H9 (cell line): Measurements from ENCODE around the gene MRPL54. TPM values are rescaled to one million over a fixed set of nuclear protein-coding genes. Genes with fewer than 3 reads are reported as not detected.

Experiments used
- DNase-seq: peaks from one replicate; pipeline ENCODE4 v3.0.0-alpha.2; 2017
- H2AFZ ChIP-seq: one replicate; pipeline ENCODE4 v1.6.1; 2013; ENCODE audit warnings: mild to moderate bottlenecking, low read length, control low read depth, moderate library complexity
- H2AK5ac ChIP-seq: 2 replicates; pipeline ENCODE4 v1.6.1; 2013; ENCODE audit warnings: low read length, control low read depth, mixed read lengths; ENCODE audit not compliant: insufficient read length
- H2BK120ac ChIP-seq: one replicate; pipeline ENCODE4 v1.6.1; 2013; ENCODE audit warnings: low read depth, mild to moderate bottlenecking, low read length, control low read depth, inconsistent platforms; ENCODE audit not compliant: poor library complexity, severe bottlenecking
- H2BK12ac ChIP-seq: 2 replicates; pipeline ENCODE4 v1.6.1; 2013; ENCODE audit warnings: low read length, control low read depth, mixed read lengths, low read depth; ENCODE audit not compliant: insufficient read length
- H2BK15ac ChIP-seq: 2 replicates; pipeline ENCODE4 v1.6.1; 2013; ENCODE audit warnings: low read depth, low read length, control low read depth
- H2BK20ac ChIP-seq: one replicate; pipeline ENCODE4 v1.6.1; 2013; ENCODE audit warnings: low read depth, mild to moderate bottlenecking, low read length, control low read depth, inconsistent platforms; ENCODE audit not compliant: poor library complexity, severe bottlenecking
- H2BK5ac ChIP-seq: 2 replicates; pipeline ENCODE4 v1.6.1; 2013; ENCODE audit warnings: low read length, control low read depth, mixed read lengths; ENCODE audit not compliant: insufficient read length
- H3K14ac ChIP-seq: 2 replicates; pipeline ENCODE4 v1.6.1; 2013; ENCODE audit warnings: low read length, control low read depth; ENCODE audit not compliant: insufficient read depth
- H3K18ac ChIP-seq: 2 replicates; pipeline ENCODE4 v1.6.1; 2013; ENCODE audit warnings: low read depth, mild to moderate bottlenecking, mixed read lengths, low read length, control low read depth; ENCODE audit not compliant: insufficient read length
- H3K23ac ChIP-seq: 2 replicates; pipeline ENCODE4 v1.6.1; 2013; ENCODE audit warnings: low read length, control low read depth, mixed read lengths, low read depth; ENCODE audit not compliant: insufficient read length
- H3K23me2 ChIP-seq: 2 replicates; pipeline ENCODE4 v1.6.1; 2013; ENCODE audit warnings: low read depth, mild to moderate bottlenecking, mixed read lengths, low read length, control low read depth; ENCODE audit not compliant: insufficient read length, poor library complexity, severe bottlenecking
- H3K27ac ChIP-seq: 2 replicates; pipeline ENCODE4 v1.5.1; 2013; ENCODE audit warnings: low read length, control low read depth, mixed read lengths, low read depth; ENCODE audit not compliant: insufficient read length
- H3K27me3 ChIP-seq: 2 replicates; pipeline ENCODE4 v1.6.1; 2013; ENCODE audit warnings: low read length, control low read depth, inconsistent platforms; ENCODE audit not compliant: insufficient read depth
- H3K4ac ChIP-seq: 2 replicates; pipeline ENCODE4 v1.6.1; 2013; ENCODE audit warnings: low read depth, mild to moderate bottlenecking, control low read depth, inconsistent platforms, low read length, moderate library complexity
- H3K4me1 ChIP-seq: 2 replicates; pipeline ENCODE4 v1.6.1; 2013; ENCODE audit warnings: low read length, control low read depth, inconsistent platforms; ENCODE audit not compliant: insufficient read depth
- H3K4me2 ChIP-seq: 2 replicates; pipeline ENCODE4 v1.6.1; 2013; ENCODE audit warnings: low read length, control low read depth, mixed read lengths; ENCODE audit not compliant: insufficient read length, insufficient read depth
- H3K56ac ChIP-seq: 2 replicates; pipeline ENCODE4 v1.6.1; 2013; ENCODE audit warnings: low read depth, mild to moderate bottlenecking, mixed read lengths, low read length, control low read depth; ENCODE audit not compliant: insufficient read length
- H3K79me1 ChIP-seq: 2 replicates; pipeline ENCODE4 v1.6.1; 2013; ENCODE audit warnings: low read depth, mild to moderate bottlenecking, moderate library complexity, low read length, control low read depth, inconsistent platforms; ENCODE audit not compliant: insufficient read depth, poor library complexity, severe bottlenecking
- H3K79me2 ChIP-seq: 2 replicates; pipeline ENCODE4 v1.6.1; 2013; ENCODE audit warnings: low read length, control low read depth, inconsistent platforms; ENCODE audit not compliant: insufficient read depth
- H3K9ac ChIP-seq: 2 replicates; pipeline ENCODE4 v1.6.1; 2013; ENCODE audit warnings: low read length, control low read depth, mixed read lengths; ENCODE audit not compliant: insufficient read length; ENCODE audit errors: extremely low read depth
- H3K9me3 ChIP-seq: one replicate; pipeline ENCODE4 v1.6.1; 2013; ENCODE audit warnings: low read depth, low read length, inconsistent platforms; ENCODE audit not compliant: control insufficient read depth
- H3T11ph ChIP-seq: one replicate; pipeline ENCODE4 v1.6.1; 2013; ENCODE audit warnings: mild to moderate bottlenecking, low read length, control low read depth, inconsistent platforms
- H4K20me1 ChIP-seq: one replicate; pipeline ENCODE4 v1.6.1; 2013; ENCODE audit not compliant: control insufficient read depth, insufficient read length, insufficient read depth
- H4K5ac ChIP-seq: 2 replicates; pipeline ENCODE4 v1.6.1; 2013; ENCODE audit warnings: low read depth, mild to moderate bottlenecking, mixed read lengths, low read length, control low read depth; ENCODE audit not compliant: insufficient read length
- H4K8ac ChIP-seq: replicated peaks from 2 replicates; pipeline ENCODE4 v1.6.1; 2013; ENCODE audit warnings: low read length, control low read depth, mixed read lengths, low read depth; ENCODE audit not compliant: insufficient read length
- H4K91ac ChIP-seq: 2 replicates; pipeline ENCODE4 v1.6.1; 2013; ENCODE audit warnings: low read depth, mild to moderate bottlenecking, moderate library complexity, mixed read lengths, low read length, control low read depth; ENCODE audit not compliant: insufficient read length
- H3K27ac Mint-ChIP-seq, 3 experiments: 2 replicates in 2 of 3; 3 replicates in 1 of 3; pipeline ENCODE4 v1.8.0; 2020 to 2021; ENCODE audit warnings: mixed read lengths in 3 of 3, mild to moderate bottlenecking in 1 of 3, moderate library complexity in 1 of 3
- H3K27me3 Mint-ChIP-seq: 2 replicates; pipeline ENCODE4 v1.8.0; 2021; ENCODE audit warnings: low read depth, mild to moderate bottlenecking, moderate library complexity, mixed read lengths
- H3K36me3 Mint-ChIP-seq, 3 experiments: 2 replicates in 2 of 3; 3 replicates in 1 of 3; pipeline ENCODE4 v1.8.0; 2020 to 2021; ENCODE audit warnings: low read depth in 3 of 3, mixed read lengths in 3 of 3; ENCODE audit not compliant: insufficient read depth in 1 of 3
- H3K4me1 Mint-ChIP-seq, 2 experiments: 2 replicates each; pipeline ENCODE4 v1.8.0; 2020; ENCODE audit warnings: mixed read lengths in 2 of 2
- H3K4me3 Mint-ChIP-seq, 2 experiments: 2 replicates in 1 of 2; 3 replicates in 1 of 2; pipeline ENCODE4 v1.8.0; 2020 to 2021; ENCODE audit warnings: mild to moderate bottlenecking in 2 of 2, mixed read lengths in 2 of 2, moderate library complexity in 1 of 2
- H3K9me3 Mint-ChIP-seq, 2 experiments: 2 replicates in 1 of 2; 3 replicates in 1 of 2; pipeline ENCODE4 v1.8.0; 2020; ENCODE audit warnings: mild to moderate bottlenecking in 2 of 2, mixed read lengths in 2 of 2, moderate library complexity in 1 of 2
- WGBS: extraction: QIAGEN DNeasy Blood & Tissue Kit; methylation state at CpG from one replicate; pipeline ENCODE4 v1.1.7; 2013; ENCODE audit warnings: missing lambda C conversion rate, low lambda C conversion rate, mixed read lengths; ENCODE audit not compliant: insufficient read length; ENCODE audit errors: extremely low coverage; 5-methylcytosine and 5-hydroxymethylcytosine counted together
- total RNA-seq: library from RNA; stranded (reverse); gene quantifications from 2 replicates; pipeline ENCODE4 v1.2.1, GENCODE V29; 2021
- TF ChIP-seq, protein P1 (sequence below): fragments of 200-600 bp; sonication (generic); conservative IDR thresholded peaks from 3 replicates; pipeline ENCODE4 v1.8.0; 2021; ENCODE audit warnings: antibody characterized with exemption, mild to moderate bottlenecking

Gene MRPL54
- total RNA-seq, 1 experiment from 2014 or later, result 60.0 TPM

DNA sequence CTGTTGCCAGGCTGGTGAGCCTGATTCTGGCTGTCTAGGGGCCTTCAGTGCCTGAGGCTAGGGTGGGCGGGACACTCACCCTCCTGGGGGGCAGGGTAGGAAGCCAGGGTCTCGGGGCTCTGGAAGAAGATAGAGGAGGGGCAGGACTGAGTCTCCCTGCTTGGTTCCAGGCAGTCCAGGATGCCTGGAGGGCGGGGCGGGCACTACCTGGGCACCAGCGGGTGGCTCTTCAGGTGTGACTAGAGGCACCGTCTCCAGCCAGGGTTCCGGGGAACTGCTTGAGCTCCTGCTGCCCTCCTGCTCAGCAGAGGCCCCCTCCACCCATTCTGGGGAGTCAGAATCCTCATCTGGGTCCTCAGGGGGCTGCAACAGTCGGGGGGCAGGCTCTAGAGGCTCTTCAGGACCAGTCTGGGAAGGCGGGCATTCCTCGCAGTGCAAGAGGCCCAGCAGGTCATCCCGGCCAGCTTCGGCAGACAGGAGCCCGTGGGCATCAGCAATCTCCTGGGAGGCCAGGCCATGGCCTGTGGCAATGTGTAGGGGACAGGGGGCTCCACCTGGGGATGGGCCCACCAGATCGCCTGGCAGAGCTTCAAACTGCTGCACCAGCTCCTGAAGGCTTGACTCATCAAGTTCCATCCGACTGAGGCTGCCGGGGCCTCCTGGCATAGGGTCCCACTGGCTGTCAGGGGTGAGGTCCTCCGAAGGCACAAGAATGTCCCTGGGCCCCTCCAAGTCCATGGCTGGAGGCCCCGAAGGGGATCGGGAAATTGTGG lies 2.8 kb upstream of the MRPL54 start:
- peaks cover 5% of the 10 kb centered on the region for H3K79me1 ChIP-seq
- H4K8ac ChIP-seq, result no peak overlapping the region
- H2AFZ ChIP-seq, result no peak overlapping the region
- H3K9me3 ChIP-seq, result no peaks in the 10 kb centered on the region
- H3K36me3 Mint-ChIP-seq, result peaks cover 3 to 18% (median 16%) of the 10 kb centered on the region in 3 experiments; a peak in 4 of 7 replicates
- H4K20me1 ChIP-seq, result no peaks in the 10 kb centered on the region
- H3T11ph ChIP-seq, result no peak overlapping the region
- H3K27me3 Mint-ChIP-seq, result no peaks in the 10 kb centered on the region
- no peak overlapping the region for H3K23ac ChIP-seq
- no peak overlapping the region for H3K4me2 ChIP-seq
- H2BK5ac ChIP-seq, result no peak overlapping the region
- no peak overlapping the region for H2BK12ac ChIP-seq
- H3K23me2 ChIP-seq, result peaks cover 4% of the 10 kb centered on the region
- peak overlapping the region; percentile 40 to 92; a peak in 3 of 5 replicates for H3K4me3 Mint-ChIP-seq
- no peak overlapping the region for H2BK20ac ChIP-seq
- H4K5ac ChIP-seq, result no peak overlapping the region
- no peak overlapping the region; the same call in 1 of the 2 replicates for H2BK15ac ChIP-seq
- no peak overlapping the region for H4K91ac ChIP-seq
- no peak overlapping the region for H3K9ac ChIP-seq
- H3K4me1 Mint-ChIP-seq, result peaks cover 4 to 14% of the 10 kb centered on the region in 2 experiments; a peak in 3 of 4 replicates
- no peaks in the 10 kb centered on the region for H3K79me2 ChIP-seq
- H3K27me3 ChIP-seq, result no peaks in the 10 kb centered on the region
- H3K4ac ChIP-seq, result no peak overlapping the region
- H3K9me3 Mint-ChIP-seq, result no peaks in the 10 kb centered on the region; a peak in 1 of 5 replicates
- WGBS, result no CpG with 5 or more reads among the region's 19 CpGs
- H3K18ac ChIP-seq, result no peak overlapping the region
- no peak for DNase-seq
- H3K4me1 ChIP-seq, result no peaks in the 10 kb centered on the region
- no peak overlapping the region for H3K56ac ChIP-seq
- no peak overlapping the region for H3K14ac ChIP-seq
- H3K27ac ChIP-seq, result no peak overlapping the region
- H2AK5ac ChIP-seq, result no peak overlapping the region
- TF ChIP-seq, protein P1, sequence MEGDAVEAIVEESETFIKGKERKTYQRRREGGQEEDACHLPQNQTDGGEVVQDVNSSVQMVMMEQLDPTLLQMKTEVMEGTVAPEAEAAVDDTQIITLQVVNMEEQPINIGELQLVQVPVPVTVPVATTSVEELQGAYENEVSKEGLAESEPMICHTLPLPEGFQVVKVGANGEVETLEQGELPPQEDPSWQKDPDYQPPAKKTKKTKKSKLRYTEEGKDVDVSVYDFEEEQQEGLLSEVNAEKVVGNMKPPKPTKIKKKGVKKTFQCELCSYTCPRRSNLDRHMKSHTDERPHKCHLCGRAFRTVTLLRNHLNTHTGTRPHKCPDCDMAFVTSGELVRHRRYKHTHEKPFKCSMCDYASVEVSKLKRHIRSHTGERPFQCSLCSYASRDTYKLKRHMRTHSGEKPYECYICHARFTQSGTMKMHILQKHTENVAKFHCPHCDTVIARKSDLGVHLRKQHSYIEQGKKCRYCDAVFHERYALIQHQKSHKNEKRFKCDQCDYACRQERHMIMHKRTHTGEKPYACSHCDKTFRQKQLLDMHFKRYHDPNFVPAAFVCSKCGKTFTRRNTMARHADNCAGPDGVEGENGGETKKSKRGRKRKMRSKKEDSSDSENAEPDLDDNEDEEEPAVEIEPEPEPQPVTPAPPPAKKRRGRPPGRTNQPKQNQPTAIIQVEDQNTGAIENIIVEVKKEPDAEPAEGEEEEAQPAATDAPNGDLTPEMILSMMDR, result no peak
- no peak overlapping the region for H2BK120ac ChIP-seq
- H3K27ac Mint-ChIP-seq, result no peak overlapping the region
